GM23338 (cell line): ENCODE data around the gene TNFAIP8L3.

Source experiments
- EZH2phosphoT487 ChIP-seq: fragments of 200-600 bp; sonication (generic); IDR thresholded peaks from one replicate; pipeline ENCODE4 v1.8.1; 2018; ENCODE audit warnings: antibody characterized with exemption; ENCODE audit not compliant: unreplicated experiment
- POLR2AphosphoS5 ChIP-seq: IDR thresholded peaks from 2 replicates; pipeline ENCODE4 v1.6.1; 2016; ENCODE audit warnings: antibody characterized with exemption, low read depth
- TF ChIP-seq, protein P1 (sequence below), 2 experiments: fragments of 200-600 bp in 1 of 2; sonication (generic) in 1 of 2; conservative IDR thresholded peaks; 2 replicates each; pipeline versions ENCODE4 v1.5.1 to v1.6.1; 2016 to 2017; ENCODE audit warnings: antibody characterized with exemption in 2 of 2, low read depth in 2 of 2, mild to moderate bottlenecking in 2 of 2, moderate library complexity in 1 of 2

GRCh38 chr15:51129535-51130188 lies 35.0 kb upstream of the TNFAIP8L3 start:
- TF ChIP-seq EZH2phosphoT487 (no peak), POLR2AphosphoS5 (no peak)
- TF ChIP-seq, protein P1, sequence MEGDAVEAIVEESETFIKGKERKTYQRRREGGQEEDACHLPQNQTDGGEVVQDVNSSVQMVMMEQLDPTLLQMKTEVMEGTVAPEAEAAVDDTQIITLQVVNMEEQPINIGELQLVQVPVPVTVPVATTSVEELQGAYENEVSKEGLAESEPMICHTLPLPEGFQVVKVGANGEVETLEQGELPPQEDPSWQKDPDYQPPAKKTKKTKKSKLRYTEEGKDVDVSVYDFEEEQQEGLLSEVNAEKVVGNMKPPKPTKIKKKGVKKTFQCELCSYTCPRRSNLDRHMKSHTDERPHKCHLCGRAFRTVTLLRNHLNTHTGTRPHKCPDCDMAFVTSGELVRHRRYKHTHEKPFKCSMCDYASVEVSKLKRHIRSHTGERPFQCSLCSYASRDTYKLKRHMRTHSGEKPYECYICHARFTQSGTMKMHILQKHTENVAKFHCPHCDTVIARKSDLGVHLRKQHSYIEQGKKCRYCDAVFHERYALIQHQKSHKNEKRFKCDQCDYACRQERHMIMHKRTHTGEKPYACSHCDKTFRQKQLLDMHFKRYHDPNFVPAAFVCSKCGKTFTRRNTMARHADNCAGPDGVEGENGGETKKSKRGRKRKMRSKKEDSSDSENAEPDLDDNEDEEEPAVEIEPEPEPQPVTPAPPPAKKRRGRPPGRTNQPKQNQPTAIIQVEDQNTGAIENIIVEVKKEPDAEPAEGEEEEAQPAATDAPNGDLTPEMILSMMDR (conservative IDR thresholded peaks at IDR 0.05; ENCODE audit: low read depth in 2 of 2), result no peak
